Neural progenitor cell (in vitro differentiated cells): ENCODE data around the gene MPRIP.

Experiments used
- CTCF ChIP-seq: fragments of 200-600 bp; sonication (generic); IDR thresholded peaks from 2 replicates; pipeline ENCODE4 v1.5.1; 2017; ENCODE audit warnings: antibody characterized with exemption, mild to moderate bottlenecking
- EZH2 ChIP-seq: fragments of 200-600 bp; sonication (generic); IDR thresholded peaks from 2 replicates; pipeline ENCODE4 v1.6.1; 2017; ENCODE audit warnings: antibody characterized with exemption, mild to moderate bottlenecking, moderate library complexity
- EZH2phosphoT487 ChIP-seq: fragments of 200-600 bp; sonication (generic); IDR thresholded peaks from 2 replicates; pipeline ENCODE4 v1.6.1; 2017; ENCODE audit warnings: antibody characterized with exemption

- no peak for TF ChIP-seq CTCF
- no peak for TF ChIP-seq EZH2
- TF ChIP-seq EZH2phosphoT487 = no peak
Observed at GRCh38 chr17:17015230-17015629, 27.0 kb upstream of the MPRIP start.
